Measurements from ENCODE around the gene FANCE.

FANCE gene

DNA sequence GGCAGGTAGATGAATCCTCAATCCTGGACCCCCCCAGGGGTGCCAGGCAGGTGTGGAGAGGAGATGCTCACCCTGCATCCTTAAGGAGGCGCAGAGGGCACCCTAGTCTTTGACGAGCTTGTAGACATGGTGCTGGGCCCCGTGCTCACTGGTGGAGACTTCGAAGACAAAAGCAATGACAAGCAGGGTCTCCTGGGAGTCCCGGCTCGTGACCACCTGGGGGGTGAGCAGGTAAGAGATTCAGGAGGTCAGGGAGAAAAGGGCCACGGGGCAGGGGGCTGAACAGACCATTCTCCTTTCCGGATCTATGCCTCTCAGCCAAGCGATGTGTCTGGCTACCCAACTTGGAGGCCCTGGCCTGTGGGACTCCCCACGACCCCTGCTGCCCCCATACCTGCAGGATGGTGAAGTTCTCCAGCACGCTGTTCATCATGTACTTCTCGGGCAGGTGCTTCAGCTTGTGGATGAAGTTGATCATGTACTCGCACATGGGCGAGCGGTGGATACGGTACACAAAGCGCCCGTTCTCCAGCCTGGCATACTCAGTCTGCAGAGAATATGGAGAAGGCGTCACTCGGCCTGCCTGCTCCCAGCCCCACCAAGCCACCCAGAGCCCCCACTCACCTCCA lies 22.9 kb downstream of the FANCE start:
- no peak for DNase-seq (ENCODE audit: low read depth, low spot score)
- no peak overlapping the region for H3K4me3 ChIP-seq (ENCODE audit: low read depth, low read length)
- TF ChIP-seq, protein P1, sequence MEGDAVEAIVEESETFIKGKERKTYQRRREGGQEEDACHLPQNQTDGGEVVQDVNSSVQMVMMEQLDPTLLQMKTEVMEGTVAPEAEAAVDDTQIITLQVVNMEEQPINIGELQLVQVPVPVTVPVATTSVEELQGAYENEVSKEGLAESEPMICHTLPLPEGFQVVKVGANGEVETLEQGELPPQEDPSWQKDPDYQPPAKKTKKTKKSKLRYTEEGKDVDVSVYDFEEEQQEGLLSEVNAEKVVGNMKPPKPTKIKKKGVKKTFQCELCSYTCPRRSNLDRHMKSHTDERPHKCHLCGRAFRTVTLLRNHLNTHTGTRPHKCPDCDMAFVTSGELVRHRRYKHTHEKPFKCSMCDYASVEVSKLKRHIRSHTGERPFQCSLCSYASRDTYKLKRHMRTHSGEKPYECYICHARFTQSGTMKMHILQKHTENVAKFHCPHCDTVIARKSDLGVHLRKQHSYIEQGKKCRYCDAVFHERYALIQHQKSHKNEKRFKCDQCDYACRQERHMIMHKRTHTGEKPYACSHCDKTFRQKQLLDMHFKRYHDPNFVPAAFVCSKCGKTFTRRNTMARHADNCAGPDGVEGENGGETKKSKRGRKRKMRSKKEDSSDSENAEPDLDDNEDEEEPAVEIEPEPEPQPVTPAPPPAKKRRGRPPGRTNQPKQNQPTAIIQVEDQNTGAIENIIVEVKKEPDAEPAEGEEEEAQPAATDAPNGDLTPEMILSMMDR (IDR thresholded peaks at IDR 0.05; ENCODE audit: low read depth, low read length): no peak
- in situ Hi-C loops (cut with HindIII; ENCODE audit: low sequenced_read_pairs): no loop called here

DNA sequence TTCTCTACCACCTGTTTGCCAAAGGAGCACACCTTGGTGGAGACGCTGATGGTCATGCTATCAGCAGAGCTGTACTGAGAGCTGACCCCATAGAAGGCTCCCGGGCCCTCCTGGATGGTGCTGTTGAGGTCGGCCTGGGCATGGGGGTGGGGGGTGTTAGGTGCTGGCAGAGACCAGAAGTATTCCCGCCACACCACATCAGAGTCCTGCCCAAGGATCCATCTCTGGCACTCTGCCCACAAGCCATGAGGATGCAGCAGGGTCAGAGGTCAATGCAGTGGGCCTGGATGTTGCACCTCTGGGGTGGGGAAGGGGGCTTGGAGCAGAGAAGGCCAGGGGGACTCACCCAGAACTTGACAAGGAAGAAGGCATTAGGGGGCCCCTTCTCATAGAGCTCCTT lies 23.4 kb downstream of the FANCE start:
- TF ChIP-seq, protein P1 (IDR thresholded peaks at IDR 0.05; ENCODE audit: low read depth, low read length): no peak
- no peak for DNase-seq (ENCODE audit: low read depth, low spot score)
- in situ Hi-C loops (cut with HindIII; ENCODE audit: low sequenced_read_pairs): no loop called here
- no peak overlapping the region for H3K4me3 ChIP-seq (ENCODE audit: low read depth, low read length)

DNA sequence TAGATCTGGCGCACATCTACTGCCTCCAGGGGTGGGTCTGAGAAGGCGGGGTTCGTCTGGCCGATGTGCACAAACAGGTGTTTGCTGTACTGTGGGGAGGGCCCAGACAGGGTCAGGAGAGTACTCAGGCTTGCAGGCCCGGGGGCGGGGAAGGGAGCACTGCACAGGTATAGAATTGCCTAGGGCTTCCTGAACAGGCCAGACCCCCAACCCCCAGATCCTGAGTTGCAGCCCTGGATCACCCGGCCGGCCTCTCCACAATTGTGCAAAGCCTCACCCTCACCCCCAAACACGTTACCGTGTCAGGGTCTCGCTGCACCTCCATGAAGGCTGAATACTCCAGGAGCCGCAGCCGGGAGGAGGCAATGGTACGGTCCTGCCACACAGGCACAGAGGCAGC lies 23.9 kb downstream of the FANCE start:
- no peak overlapping the region for H3K4me3 ChIP-seq (ENCODE audit: low read depth, low read length)
- in situ Hi-C loops (cut with HindIII; ENCODE audit: low sequenced_read_pairs): no loop called here

DNA sequence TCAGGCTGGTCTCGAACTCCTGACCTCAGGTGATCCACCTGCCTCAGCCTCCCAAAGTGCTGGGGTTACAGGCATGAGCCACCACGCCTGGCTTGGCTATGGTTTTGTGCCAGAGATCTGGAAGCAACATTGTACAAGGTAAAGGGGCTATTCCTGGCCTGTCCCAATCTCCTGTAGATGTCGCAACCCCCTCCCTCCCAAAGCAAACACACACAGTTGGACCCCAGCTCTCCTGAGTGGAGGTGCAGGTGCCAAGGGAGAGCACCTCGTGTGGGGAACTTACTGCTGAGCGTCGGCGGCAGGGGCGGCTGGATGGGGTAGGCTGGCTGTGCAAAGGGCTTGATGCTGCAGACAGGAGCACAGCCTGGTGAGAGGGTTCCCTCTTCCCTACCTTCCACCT lies 24.9 kb downstream of the FANCE start:
- no peak overlapping the region for H3K4me3 ChIP-seq (ENCODE audit: low read depth, low read length)
- TF ChIP-seq, protein P1 (IDR thresholded peaks at IDR 0.05; ENCODE audit: low read depth, low read length): no peak

More for the DNA sequence above, 23.9 kb downstream of the FANCE start:
- TF ChIP-seq, protein P1 (IDR thresholded peaks at IDR 0.05; ENCODE audit: low read depth, low read length): no peak
- no peak for DNase-seq (ENCODE audit: low read depth, low spot score)

DNA sequence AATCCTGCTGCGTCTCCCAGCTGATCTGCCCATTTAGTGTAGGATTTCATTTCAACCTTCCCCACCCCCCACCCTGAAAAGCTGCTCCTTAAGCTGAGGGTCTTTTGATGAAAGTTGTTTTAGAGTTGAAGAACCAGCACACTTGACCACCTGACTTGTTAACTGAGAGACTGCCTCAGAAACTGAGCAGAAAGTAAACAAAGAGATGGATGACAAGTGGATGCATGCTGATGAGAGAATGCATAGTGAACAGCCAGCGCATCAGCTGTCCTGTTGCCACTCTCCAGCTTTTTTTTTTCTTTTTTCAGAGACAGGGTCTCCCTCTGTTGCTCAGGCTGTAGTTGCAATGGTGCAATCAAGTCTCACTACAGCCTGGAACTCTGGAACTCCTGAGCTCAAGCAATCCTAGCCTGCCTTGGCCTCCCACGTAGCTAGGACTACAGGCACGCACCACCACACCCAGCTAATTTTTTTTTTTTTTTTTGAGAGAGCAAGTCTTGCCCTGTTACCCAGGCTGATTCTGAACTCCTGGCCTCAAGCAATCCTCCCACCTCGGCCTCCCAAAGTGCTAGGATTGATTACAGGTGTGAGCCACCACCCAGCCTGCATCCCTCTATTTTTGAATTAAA lies 25.5 kb downstream of the FANCE start:
- TF ChIP-seq, protein P1 (IDR thresholded peaks at IDR 0.05; ENCODE audit: low read depth, low read length): no peak
- in situ Hi-C loops (cut with HindIII; ENCODE audit: low sequenced_read_pairs): no loop called here

More for the DNA sequence above, 24.9 kb downstream of the FANCE start:
- in situ Hi-C loops (cut with HindIII; ENCODE audit: low sequenced_read_pairs): no loop called here
- no peak for DNase-seq (ENCODE audit: low read depth, low spot score)

DNA sequence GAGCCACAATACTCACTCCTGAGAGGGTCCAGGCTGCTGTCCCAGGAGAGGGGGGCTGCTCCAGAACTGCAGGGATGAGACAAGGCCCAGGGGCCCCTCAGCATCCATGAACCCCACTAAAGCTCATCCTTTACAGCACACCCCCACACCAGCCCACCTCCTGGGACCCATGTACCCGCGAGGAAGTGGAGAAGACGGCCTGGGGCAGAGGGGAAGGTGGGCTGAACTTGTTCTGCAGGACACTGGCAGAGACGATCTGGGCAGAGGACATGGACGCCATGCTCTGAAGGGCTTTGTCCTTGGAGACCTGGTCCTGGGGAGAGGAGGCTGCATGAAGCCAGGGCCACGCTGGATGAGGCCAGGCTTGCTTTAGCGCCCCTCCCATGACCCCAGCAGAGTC lies 26.1 kb downstream of the FANCE start:
- H3K4me3 ChIP-seq (ENCODE audit: low read depth, low read length): no peak overlapping the region
- no peak for DNase-seq (ENCODE audit: low read depth, low spot score)
- TF ChIP-seq, protein P1 (IDR thresholded peaks at IDR 0.05; ENCODE audit: low read depth, low read length): no peak
- in situ Hi-C loops (cut with HindIII; ENCODE audit: low sequenced_read_pairs): no loop called here

More for the DNA sequence above, 25.5 kb downstream of the FANCE start:
- DNase-seq (ENCODE audit: low read depth, low spot score): no peak
- H3K4me3 ChIP-seq (ENCODE audit: low read depth, low read length): no peak overlapping the region
